GM12864 (cell line): ENCODE data around the gene IFNL4.

ENCODE experiments used
- DNase-seq: peaks from one replicate; pipeline ENCODE4 v3.0.0-alpha.2; 2011; ENCODE audit warnings: low read depth
- H3K4me3 ChIP-seq: 2 replicates; pipeline ENCODE4 v1.5.1; 2011; ENCODE audit warnings: mild to moderate bottlenecking, low read depth, low read length, control low read depth
- TF ChIP-seq, protein P1 (sequence below): IDR thresholded peaks from 2 replicates; pipeline ENCODE4 v1.5.1; 2011; ENCODE audit warnings: low read depth, mild to moderate bottlenecking, moderate library complexity, low read length, control low read depth, inconsistent platforms; ENCODE audit errors: missing control alignments

IFNL4 gene

DNA sequence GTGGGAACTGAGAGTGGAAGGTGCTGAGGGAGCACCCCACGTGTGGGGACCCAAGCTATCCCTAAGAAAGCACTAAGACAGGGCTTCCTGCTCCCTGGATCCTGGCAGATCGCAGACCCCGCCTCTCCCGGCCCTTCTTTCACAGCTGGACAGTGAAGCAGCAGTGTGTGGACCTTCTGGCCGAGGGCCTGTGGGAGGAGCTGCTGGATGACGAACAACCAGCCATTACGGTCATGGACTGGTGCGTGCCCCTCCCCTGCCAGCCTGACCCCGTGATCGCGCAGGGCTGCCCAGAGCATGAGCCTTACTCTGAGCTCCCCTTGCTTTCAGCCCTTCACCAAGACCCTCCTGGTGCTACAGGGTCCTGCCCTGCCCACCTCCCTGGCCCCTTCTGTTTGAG, 49.6 kb downstream of the IFNL4 start:
- no peak overlapping the region for H3K4me3 ChIP-seq
- no peak for DNase-seq

DNA sequence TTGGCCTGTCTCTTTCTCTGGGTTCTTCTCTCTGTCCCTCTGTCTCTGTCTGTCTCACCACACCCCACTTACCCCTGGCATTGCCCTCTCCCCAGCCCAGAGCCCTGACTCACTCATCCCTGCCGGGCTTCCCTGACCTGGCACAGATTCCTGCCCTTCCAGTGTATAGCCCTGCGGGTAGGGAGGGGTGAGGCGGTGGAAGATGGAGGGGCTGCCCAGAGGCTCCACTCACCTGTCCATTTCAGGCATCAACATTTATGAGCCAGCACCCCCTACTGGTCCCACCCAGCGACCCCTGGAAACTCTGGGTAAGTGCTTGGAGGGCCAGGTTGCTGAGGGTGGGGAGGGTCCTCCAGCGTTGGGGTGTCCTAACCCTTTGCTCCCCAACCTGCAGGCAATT, 50.8 kb downstream of the IFNL4 start:
- TF ChIP-seq, protein P1, sequence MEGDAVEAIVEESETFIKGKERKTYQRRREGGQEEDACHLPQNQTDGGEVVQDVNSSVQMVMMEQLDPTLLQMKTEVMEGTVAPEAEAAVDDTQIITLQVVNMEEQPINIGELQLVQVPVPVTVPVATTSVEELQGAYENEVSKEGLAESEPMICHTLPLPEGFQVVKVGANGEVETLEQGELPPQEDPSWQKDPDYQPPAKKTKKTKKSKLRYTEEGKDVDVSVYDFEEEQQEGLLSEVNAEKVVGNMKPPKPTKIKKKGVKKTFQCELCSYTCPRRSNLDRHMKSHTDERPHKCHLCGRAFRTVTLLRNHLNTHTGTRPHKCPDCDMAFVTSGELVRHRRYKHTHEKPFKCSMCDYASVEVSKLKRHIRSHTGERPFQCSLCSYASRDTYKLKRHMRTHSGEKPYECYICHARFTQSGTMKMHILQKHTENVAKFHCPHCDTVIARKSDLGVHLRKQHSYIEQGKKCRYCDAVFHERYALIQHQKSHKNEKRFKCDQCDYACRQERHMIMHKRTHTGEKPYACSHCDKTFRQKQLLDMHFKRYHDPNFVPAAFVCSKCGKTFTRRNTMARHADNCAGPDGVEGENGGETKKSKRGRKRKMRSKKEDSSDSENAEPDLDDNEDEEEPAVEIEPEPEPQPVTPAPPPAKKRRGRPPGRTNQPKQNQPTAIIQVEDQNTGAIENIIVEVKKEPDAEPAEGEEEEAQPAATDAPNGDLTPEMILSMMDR, result no peak
- H3K4me3 ChIP-seq, result no peak overlapping the region
- DNase-seq, result no peak

More for the DNA sequence above, 49.6 kb downstream of the IFNL4 start:
- TF ChIP-seq, protein P1, result no peak

DNA sequence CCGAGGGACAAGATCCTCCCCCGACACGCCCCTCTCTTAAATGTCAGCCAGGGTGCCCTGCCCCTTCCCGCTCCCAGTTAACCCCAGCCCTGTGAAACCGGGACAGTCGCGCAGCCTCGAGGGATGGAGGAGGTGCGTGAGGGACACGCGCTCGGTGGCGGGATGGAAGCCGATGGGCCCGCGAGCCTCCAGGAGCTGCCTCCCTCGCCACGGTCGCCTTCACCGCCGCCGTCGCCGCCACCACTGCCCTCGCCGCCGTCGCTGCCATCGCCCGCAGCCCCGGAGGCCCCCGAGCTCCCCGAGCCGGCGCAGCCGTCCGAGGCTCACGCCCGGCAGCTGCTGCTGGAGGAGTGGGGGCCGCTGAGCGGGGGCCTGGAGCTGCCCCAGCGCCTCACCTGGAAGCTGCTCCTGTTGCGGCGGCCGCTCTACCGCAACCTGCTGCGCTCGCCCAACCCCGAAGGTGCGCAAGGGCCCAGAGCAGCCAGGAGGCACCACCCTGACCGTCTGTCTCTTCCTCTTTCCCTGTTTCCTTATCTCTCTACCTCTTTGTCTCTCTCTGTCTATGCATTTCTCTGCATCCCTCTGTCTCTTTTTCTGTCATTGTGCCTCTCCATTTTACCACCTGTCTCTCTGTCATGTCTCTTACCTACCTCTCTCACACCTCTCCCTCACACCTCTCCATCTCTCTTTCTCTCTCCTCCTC, 51.6 kb downstream of the IFNL4 start, which contains the start of gene NCCRP1:
Gene NCCRP1 (plus strand): TSS at position 105 of the 703 bp plus-strand sequence. CDS start 19 bp downstream, at position 124.
- TF ChIP-seq, protein P1, result no peak
- no peak for DNase-seq
- no peak within 1 kb of the TSS for H3K4me3 ChIP-seq

DNA sequence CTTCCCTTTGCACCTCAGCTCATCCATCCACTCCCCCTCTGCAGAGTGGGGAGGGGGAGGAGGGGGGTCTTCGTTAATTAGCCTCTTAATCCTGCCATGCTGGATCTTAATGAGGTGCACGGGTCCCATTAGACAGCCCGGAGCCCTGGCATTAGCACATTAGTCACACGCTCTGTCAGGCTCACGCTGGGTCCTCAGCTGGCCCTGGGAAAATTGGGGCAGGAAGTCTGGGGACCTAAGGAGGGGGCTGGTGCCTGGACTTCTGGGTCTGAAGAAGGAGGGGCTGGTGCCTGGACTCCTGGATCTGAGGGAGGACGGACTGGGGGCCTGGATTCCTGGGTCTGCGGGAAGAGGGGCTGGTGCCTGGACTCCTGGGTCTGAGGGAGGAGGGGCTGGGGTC, 52.3 kb downstream of the IFNL4 start:
- no peak overlapping the region for H3K4me3 ChIP-seq

More for the DNA sequence above, 52.3 kb downstream of the IFNL4 start:
- DNase-seq, result no peak
- TF ChIP-seq, protein P1, result no peak
